ENCODE measurements around the gene RTEL1.

Gene RTEL1

GRCh38 chr20:63681609-63682142 lies 23.6 kb downstream of the RTEL1 start:
- no peak for DNase-seq
- no peak for TF ChIP-seq CTCF (IDR thresholded peaks at IDR 0.05; ENCODE audit: low read depth, low read length)
- no peaks in the 10 kb centered on the region for H3K9me3 ChIP-seq
- H3K4me3 ChIP-seq (ENCODE audit: low read depth, low read length), result no peak overlapping the region
- no peaks in the 10 kb centered on the region for H3K4me1 ChIP-seq
- H3K36me3 ChIP-seq, result peaks cover 28% of the 10 kb centered on the region
- no peaks in the 10 kb centered on the region for H3K27me3 ChIP-seq

- no peak for TF ChIP-seq CTCF (IDR thresholded peaks at IDR 0.05; ENCODE audit: low read depth, low read length)
- Histone ChIP-seq H3K36me3 (peaks cover 23% of the 10 kb centered on the region), H3K4me3 (ENCODE audit: low read depth, low read length) (no peak overlapping the region), H3K4me1 (no peaks in the 10 kb centered on the region), H3K9me3 (no peaks in the 10 kb centered on the region), H3K27me3 (no peaks in the 10 kb centered on the region)
- no peak for DNase-seq
Observed at GRCh38 chr20:63682384-63683139, 24.4 kb downstream of the RTEL1 start.

GRCh38 chr20:63685269-63686026 lies 27.3 kb downstream of the RTEL1 start:
- no peaks in the 10 kb centered on the region for H3K9me3 ChIP-seq
- H3K4me1 ChIP-seq, result no peaks in the 10 kb centered on the region
- H3K27me3 ChIP-seq, result no peaks in the 10 kb centered on the region
- TF ChIP-seq CTCF (IDR thresholded peaks at IDR 0.05; ENCODE audit: low read depth, low read length), result no peak
- H3K36me3 ChIP-seq, result peaks cover 20% of the 10 kb centered on the region
- DNase-seq, result no peak
- no peak overlapping the region for H3K4me3 ChIP-seq (ENCODE audit: low read depth, low read length)

- TF ChIP-seq CTCF (IDR thresholded peaks at IDR 0.05; ENCODE audit: low read depth, low read length), result no peak
- DNase-seq, result no peak
- Histone ChIP-seq H3K36me3 (peaks cover 20% of the 10 kb centered on the region), H3K4me3 (ENCODE audit: low read depth, low read length) (no peak overlapping the region), H3K9me3 (no peaks in the 10 kb centered on the region), H3K4me1 (no peaks in the 10 kb centered on the region), H3K27me3 (no peaks in the 10 kb centered on the region)
Observed at GRCh38 chr20:63686094-63686491, 28.0 kb downstream of the RTEL1 start.

GRCh38 chr20:63686492-63687321 lies 28.6 kb downstream of the RTEL1 start:
- H3K27me3 ChIP-seq, result no peaks in the 10 kb centered on the region
- H3K36me3 ChIP-seq, result peaks cover 20% of the 10 kb centered on the region
- no peak for DNase-seq
- H3K4me1 ChIP-seq, result no peaks in the 10 kb centered on the region
- H3K9me3 ChIP-seq, result no peaks in the 10 kb centered on the region
- no peak overlapping the region for H3K4me3 ChIP-seq (ENCODE audit: low read depth, low read length)
- TF ChIP-seq CTCF (IDR thresholded peaks at IDR 0.05; ENCODE audit: low read depth, low read length), result no peak
